Lung (tissue), 12 donors: ENCODE data around the gene OR1S1. TPM values are rescaled to one million over a fixed set of nuclear protein-coding genes. Genes with fewer than 3 reads are reported as not detected.

Experiments used
- ATAC-seq: fragments of 200-7000 bp; cut with Tn5 transposase; one replicate; pipeline ENCODE4 v1.9.1; 2020; ENCODE audit warnings: moderate number of reproducible peaks; ENCODE audit not compliant: insufficient read depth, low FRiP score
- DNase-seq, 3 donors: peaks; one replicate each; pipeline ENCODE4 v3.0.0-alpha.2; 2013 to 2017
- H3K27ac ChIP-seq, 2 donors: one replicate each; pipeline ENCODE4 v1.5.1; 2013; ENCODE audit warnings: mild to moderate bottlenecking in 2 of 2, moderate library complexity in 2 of 2, control low read depth in 1 of 2, inconsistent platforms in 1 of 2, low read depth in 1 of 2, low read length in 1 of 2
- H3K27me3 ChIP-seq, 3 donors: one replicate each; pipeline ENCODE4 v1.5.1; 2013; ENCODE audit warnings: low read length in 2 of 3; ENCODE audit not compliant: control insufficient read depth in 3 of 3, insufficient read depth in 3 of 3
- H3K36me3 ChIP-seq, 4 donors: one replicate each; pipeline ENCODE4 v1.5.1; 2013; ENCODE audit warnings: low read length in 4 of 4, mild to moderate bottlenecking in 1 of 4, moderate library complexity in 1 of 4; ENCODE audit not compliant: control insufficient read depth in 4 of 4, insufficient read depth in 4 of 4
- H3K4me1 ChIP-seq, 5 donors: one replicate each; pipeline ENCODE4 v1.5.1; 2013; ENCODE audit warnings: low read length in 5 of 5, mild to moderate bottlenecking in 2 of 5, moderate library complexity in 1 of 5; ENCODE audit not compliant: control insufficient read depth in 5 of 5, insufficient read depth in 5 of 5
- H3K4me3 ChIP-seq: one replicate; pipeline ENCODE4 v1.5.1; 2013; ENCODE audit warnings: mild to moderate bottlenecking, control low read depth, moderate library complexity
- H3K9ac ChIP-seq, 2 donors: one replicate each; pipeline ENCODE4 v1.5.1; 2013; ENCODE audit warnings: low read length in 2 of 2, control low read depth in 1 of 2; ENCODE audit not compliant: insufficient read depth in 1 of 2
- H3K9me3 ChIP-seq, 4 donors: one replicate each; pipeline ENCODE4 v1.5.1; 2013; ENCODE audit warnings: low read length in 3 of 4, mild to moderate bottlenecking in 1 of 4, moderate library complexity in 1 of 4; ENCODE audit not compliant: control insufficient read depth in 4 of 4, insufficient read depth in 3 of 4
- WGBS, 2 donors: extraction: QIAGEN DNeasy Blood & Tissue Kit; methylation state at CpG; one replicate each; pipeline ENCODE4 v1.1.7; 2013; 5-methylcytosine and 5-hydroxymethylcytosine counted together
- polyA plus RNA-seq, 2 donors: library from polyadenylated mRNA; stranded (reverse); fragments of 200-250 nt; gene quantifications; one replicate each; pipeline ENCODE4 v1.2.1, GENCODE V29; 2013
- total RNA-seq, 2 donors: library from RNA; depleted of rRNA in 1 of 2; stranded (reverse); fragments of >200 nt in 1 of 2; gene quantifications; one replicate each; pipeline ENCODE4 v1.2.1, GENCODE V29; 2014 to 2021
- TF ChIP-seq, protein P1 (sequence below): IDR thresholded peaks from 2 replicates; pipeline ENCODE4 v1.5.1; 2012; ENCODE audit warnings: mild to moderate bottlenecking; ENCODE audit errors: control extremely low read depth, extremely low read depth
- donor health status: control.
- donor health status: control.
- donor health status: Bipolar disorder and iron deficiency.
- donor health status: healthy.
- donor health status: DM: yes; HTN: yes; CAD: no.

The OR1S1 gene
- total and polyA plus RNA-seq, 4 donors = not detected

DNA sequence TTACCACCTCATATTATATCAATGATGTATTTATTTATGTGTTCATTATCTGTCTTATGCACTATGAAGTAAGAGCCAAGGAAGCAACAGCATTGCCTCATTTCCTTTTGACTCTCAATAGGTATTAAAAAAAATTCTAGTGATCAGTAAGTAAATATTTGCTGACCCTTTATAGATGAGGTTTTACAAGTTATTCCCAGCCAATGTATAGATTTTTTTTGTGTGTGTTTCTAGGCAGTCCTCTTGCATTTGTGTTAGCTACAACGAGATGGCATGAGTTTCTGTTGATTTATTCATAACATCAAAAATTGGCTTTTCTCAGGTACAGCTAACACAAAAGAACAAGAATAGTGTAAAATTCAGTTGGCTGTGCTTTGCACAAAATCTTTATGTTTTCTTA is 13.2 kb upstream of the OR1S1 start:
- H3K4me3 ChIP-seq = no peak overlapping the region
- H3K9me3 ChIP-seq = peaks cover 0 to 3% (median 0%) of the 10 kb centered on the region in 4 donors
- H3K27me3 ChIP-seq = no peaks in the 10 kb centered on the region
- H3K27ac ChIP-seq = no peak overlapping the region
- TF ChIP-seq, protein P1, sequence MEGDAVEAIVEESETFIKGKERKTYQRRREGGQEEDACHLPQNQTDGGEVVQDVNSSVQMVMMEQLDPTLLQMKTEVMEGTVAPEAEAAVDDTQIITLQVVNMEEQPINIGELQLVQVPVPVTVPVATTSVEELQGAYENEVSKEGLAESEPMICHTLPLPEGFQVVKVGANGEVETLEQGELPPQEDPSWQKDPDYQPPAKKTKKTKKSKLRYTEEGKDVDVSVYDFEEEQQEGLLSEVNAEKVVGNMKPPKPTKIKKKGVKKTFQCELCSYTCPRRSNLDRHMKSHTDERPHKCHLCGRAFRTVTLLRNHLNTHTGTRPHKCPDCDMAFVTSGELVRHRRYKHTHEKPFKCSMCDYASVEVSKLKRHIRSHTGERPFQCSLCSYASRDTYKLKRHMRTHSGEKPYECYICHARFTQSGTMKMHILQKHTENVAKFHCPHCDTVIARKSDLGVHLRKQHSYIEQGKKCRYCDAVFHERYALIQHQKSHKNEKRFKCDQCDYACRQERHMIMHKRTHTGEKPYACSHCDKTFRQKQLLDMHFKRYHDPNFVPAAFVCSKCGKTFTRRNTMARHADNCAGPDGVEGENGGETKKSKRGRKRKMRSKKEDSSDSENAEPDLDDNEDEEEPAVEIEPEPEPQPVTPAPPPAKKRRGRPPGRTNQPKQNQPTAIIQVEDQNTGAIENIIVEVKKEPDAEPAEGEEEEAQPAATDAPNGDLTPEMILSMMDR = no peak
- H3K9ac ChIP-seq = no peak overlapping the region
- H3K36me3 ChIP-seq = no peaks in the 10 kb centered on the region
- ATAC-seq (no peak), DNase-seq (no peak)
- WGBS, 2 donors = 50 to 82% methylated on average over 1 of the region's 1 CpG
- no peaks in the 10 kb centered on the region for H3K4me1 ChIP-seq

DNA sequence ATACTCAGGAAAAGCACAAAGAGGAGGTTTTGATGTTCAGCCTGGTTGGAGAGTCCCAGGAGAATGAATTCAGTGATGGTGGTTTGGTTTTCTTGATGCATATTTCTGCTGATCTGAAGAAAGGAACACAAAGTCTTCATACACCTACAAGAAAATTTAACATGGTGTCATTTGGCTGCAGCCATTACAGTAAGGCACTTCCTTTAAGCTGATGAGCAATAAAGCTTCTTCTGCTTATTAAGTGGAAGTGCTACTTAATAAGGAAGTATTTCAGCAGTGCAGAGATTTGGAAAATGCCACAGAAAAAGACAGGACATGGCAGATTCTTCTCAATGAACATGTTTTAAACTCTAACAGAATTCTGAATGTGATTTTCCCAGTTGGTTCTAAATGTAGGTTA is 8.5 kb upstream of the OR1S1 start, which contains the start of gene OR1S2:
OR1S2 (minus strand) TSS at position 101 of the 400 bp plus-strand sequence; CDS start at position 101, 0 bp downstream.
- Histone ChIP-seq H3K27ac (no peak within 1 kb of the TSS), H3K9ac (no peak within 1 kb of the TSS)
- no peak for ATAC-seq

DNA sequence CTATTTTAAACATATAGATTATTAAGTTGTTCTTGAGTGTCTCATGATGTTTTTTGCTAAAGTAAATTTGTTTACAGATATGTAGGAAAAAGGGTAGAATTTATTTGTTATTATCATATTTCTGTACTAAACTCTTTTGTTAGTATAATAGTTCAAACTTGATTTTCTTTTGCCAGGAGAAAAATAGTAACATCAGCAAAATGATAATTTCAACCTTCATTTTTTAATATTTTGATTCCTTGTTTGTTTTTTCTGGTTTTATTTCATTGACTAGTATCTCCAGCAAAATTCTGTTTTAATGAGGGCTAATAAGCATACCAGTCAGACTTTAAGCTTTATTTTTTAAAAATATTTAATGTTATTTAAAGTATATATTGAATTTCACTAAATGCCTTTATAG is 4.0 kb downstream of the OR1S1 start:
- H3K4me3 ChIP-seq = no peak overlapping the region
- H3K9ac ChIP-seq = no peak overlapping the region
- H3K27ac ChIP-seq = no peak overlapping the region
- no peak for ATAC-seq
- H3K36me3 ChIP-seq = no peaks in the 10 kb centered on the region
- TF ChIP-seq, protein P1 = no peak
- H3K27me3 ChIP-seq = no peaks in the 10 kb centered on the region
- DNase-seq = no peak
- peaks cover 0 to 1% (median 0%) of the 10 kb centered on the region in 4 donors for H3K9me3 ChIP-seq
- no peaks in the 10 kb centered on the region for H3K4me1 ChIP-seq

More for the DNA sequence above, 8.5 kb upstream of the OR1S1 start, which contains the start of gene OR1S2:
- no peak for DNase-seq
- peaks cover 0 to under 1% (median 0%) of the 10 kb centered on the region in 4 donors for H3K9me3 ChIP-seq
- TF ChIP-seq, protein P1 = no peak
- no peaks in the 10 kb centered on the region for H3K36me3 ChIP-seq
- no peaks in the 10 kb centered on the region for H3K27me3 ChIP-seq
- no peaks in the 10 kb centered on the region for H3K4me1 ChIP-seq
- H3K4me3 ChIP-seq = no peak within 1 kb of the TSS

DNA sequence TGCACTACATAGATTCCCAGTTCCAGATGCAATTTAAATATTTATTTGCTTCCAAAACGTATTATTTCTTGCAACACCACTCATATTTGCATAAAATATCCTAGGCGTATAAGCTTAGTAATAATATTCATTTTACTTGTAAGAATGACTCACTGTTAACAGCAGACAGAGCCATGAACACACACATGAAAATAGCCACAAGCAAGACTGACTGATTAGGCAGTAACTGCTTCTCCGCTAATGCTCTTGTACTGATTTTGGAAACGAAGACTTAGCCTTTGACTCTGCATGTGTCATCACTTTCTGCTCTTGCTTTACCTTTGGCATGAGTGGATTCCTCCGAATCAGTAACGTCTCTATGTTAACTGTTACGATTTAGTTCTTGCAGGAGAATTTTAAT is 10.2 kb downstream of the OR1S1 start:
- 81% methylated on average over 7 of the region's 7 CpGs for WGBS, 2 donors
- peaks cover 0 to 4% (median 0%) of the 10 kb centered on the region in 4 donors for H3K9me3 ChIP-seq

More for the DNA sequence above, 10.2 kb downstream of the OR1S1 start:
- TF ChIP-seq, protein P1 = no peak
- Histone ChIP-seq H3K27me3 (no peaks in the 10 kb centered on the region), H3K9ac (no peak overlapping the region), H3K4me1 (no peaks in the 10 kb centered on the region), H3K4me3 (no peak overlapping the region), H3K36me3 (no peaks in the 10 kb centered on the region), H3K27ac (no peak overlapping the region)
- no peak for ATAC-seq
- DNase-seq = no peak
